ENCODE measurements around the gene ATRIP.

ATRIP gene

DNA sequence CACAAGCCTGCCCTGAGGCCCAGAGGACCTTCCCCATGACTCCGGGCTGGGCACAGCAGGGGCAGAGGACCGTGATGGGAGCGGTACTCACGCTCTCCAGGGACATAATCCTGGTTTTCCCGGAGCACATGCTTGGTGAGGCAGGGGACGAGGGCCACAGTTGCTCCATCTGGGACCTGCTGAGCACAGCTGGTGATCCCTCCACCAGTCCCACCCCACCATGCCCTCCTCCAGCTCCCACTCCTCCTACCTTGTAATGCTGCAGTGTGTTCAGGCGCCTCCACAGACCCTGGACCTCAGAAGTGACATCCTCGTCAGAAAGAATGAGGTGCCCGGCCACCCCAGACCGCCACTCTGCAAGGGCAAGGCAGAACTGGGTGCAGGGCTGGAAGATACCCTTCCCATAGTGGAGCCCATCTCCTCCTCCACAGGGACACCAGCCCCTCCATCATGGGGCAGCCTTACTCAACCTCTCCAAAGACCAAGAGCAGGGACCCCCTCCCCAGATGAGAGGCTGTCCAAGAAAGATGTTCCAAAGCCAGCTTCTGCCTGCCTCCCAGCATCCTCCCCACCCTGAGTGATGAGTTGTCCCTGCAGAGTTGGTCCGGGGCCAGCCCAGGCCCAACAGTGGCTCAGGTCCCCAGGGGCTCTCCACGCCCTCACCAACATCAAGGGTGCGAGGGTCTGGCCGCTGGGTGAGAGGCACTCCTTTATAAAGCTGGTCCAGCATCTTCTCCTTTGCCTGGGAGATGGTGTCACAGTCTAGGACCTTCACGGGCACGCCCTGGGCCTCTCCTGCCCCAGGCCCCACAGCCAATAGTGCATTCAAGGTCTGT is 36.1 kb upstream of the ATRIP start:
- no peak for DNase-seq

DNA sequence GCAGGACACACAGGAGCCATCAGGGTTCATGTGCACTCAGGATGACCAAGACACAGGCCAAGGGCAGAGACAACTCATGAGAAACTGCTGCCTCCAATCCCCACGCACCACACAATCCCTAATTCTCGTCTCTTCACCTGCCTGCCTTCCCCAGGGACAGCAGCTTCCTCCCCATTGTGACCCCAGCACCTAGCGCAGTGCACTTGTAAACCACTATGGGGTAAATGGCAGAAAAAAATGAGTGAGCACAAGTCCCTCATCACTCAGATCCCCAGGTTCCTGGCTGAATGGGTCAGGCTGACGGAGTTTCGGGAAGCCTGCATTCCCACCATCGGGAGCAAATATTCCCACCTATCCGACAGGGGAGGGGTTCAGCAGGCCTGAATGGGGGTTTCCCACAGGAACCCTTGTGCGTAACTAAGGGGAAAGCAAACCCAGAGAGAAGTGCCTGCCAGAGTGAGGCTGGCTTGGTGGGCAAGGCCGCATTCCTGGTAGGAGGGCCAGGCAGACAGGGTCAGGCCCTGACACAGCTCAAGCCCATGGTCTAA is 35.4 kb upstream of the ATRIP start:
- DNase-seq = no peak

DNA sequence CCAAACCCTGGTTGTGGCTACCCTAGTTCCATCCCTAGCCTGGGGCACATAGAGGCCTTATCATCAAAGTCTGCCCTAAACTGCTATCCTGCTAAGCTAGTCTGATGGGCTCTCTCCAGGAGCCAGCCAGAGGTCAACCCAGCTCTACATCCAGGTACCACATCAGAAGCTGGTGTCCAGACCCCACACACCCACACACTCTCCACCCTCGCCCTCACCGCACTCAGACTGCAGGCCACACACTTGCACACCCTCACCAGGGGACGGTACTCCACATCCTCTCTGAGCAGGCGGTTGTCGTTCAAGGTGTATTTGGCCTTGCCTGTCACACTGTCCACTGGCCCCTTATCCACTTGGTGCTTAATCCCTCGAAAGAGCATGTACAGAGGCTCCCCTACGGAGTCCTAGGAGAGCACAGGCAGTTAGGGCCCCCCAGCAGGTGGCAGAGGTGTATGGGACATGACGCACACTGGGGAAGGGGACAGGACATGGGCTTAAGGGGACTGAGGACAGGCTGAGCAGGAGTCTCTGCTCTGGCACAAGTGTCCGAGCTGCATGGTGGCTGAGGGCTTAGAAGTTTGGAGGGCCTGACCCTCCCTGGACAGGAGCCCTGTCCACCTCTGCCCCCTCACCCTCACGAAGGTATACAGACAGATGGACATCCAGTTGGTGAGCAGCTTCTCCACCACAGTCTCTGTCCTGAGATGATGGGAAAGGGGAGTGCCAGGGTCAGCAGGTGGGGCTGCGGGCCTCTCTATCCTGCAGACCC is 34.7 kb upstream of the ATRIP start:
- DNase-seq = no peak

DNA sequence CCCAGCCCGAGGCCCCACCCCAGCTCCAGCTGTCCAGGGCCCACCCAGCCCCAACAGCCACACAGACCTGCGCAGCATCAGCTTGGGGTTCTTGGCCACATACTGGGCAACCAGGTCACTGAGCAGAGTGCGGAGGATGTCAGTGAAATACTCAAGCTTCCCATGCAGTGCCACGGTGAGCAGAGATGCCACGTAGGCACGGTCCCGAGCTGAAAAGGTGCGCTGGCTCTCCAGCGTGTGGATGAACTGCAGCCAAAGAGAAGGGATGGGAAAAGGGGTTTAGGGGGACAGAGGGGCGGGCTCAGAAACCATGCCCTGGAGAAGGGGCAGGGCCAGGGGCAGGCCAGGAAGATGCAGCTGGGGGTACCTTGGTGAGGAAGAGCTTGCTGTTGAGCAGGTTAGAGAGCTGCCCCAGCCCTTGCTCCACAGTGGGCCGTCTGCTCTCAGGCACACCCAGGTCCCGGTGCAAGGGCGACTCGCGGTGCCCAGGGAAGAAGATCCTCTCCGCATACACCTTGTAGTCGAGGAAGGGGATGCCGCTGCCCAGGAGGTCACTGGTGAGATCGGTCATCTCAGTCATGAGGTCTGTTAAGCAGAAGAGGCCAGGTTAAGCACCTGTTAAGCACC is 34.0 kb upstream of the ATRIP start:
- no peak for DNase-seq

DNA sequence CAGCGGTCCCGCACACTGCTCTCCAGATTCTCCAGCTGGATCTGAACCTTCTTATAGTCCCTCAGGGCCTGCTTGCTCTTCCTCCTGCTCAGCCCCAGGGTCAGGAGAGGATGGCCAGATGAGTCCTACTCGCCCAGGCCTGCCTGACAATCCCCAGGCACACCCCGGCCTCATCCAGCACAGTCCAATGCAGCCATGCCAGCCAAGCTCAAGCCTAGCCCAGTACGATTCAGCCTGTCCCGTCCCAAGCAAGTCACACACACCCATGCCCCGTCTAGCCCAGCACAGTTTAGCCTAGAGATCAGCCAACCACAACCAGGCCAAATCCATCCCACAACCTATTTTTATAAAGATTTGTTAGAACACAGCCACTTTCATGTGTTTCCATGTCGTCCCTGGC is 33.5 kb upstream of the ATRIP start:
- DNase-seq = no peak

DNA sequence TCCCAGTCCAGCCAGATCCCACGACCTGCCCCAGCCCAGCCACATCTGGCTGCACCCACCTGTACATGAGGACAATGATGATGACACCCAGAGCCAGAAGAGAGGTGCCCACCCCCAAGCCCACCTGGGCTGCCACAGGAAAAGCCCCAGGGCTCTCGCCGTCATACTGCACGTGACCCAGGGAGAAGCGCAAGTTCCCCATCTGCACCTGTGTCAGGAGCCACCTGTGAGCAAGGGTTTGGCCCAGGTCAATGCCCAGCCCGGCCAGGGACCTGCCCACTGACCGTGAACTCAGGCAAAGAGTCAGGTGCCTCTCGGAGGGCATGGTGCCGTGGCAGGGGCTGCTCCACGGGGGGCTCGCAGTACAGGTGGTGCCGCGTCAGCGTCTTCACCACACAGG is 32.9 kb upstream of the ATRIP start:
- DNase-seq = no peak

DNA sequence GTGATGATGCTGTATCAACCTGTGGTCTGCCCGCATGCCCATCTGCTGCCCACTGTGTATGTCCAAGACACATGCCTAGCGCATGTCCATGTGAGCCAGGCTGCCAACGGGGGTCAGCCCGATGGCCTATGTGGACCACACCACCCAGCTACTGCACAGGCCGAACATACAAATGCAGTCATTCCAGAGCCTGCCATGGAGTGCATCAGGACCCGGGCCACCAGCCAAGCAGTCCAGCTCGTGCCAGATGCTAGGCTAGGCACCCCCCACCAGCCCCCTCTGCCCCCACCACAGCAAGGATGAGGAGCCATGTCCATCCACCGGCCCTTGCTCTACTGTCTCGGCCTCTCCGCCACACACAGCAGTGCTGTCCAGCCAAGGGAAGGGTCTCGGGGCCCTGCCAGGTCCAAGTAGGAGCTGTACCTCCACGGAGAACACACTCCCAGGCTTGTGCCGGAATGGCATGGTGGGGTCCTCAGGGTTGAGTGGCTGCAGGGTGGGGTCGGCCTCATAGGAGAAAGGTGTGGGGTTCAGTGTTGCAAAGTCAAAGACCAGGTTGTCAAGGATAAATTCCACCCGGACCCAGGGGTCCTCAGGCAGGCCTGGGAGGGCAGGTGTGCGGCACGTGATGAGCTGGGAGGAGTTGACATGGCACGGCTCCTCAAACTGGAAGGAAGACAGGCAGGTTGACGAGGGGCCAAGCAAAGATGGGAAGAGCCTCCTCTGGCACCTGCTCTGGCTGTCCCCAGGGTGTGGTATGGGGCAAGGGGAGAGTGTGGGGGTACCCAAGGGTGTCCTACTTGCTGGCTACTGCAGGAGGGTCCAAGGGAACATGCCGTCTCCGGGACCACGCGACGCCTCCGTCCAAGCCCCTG is 31.9 kb upstream of the ATRIP start:
- no peak for DNase-seq

DNA sequence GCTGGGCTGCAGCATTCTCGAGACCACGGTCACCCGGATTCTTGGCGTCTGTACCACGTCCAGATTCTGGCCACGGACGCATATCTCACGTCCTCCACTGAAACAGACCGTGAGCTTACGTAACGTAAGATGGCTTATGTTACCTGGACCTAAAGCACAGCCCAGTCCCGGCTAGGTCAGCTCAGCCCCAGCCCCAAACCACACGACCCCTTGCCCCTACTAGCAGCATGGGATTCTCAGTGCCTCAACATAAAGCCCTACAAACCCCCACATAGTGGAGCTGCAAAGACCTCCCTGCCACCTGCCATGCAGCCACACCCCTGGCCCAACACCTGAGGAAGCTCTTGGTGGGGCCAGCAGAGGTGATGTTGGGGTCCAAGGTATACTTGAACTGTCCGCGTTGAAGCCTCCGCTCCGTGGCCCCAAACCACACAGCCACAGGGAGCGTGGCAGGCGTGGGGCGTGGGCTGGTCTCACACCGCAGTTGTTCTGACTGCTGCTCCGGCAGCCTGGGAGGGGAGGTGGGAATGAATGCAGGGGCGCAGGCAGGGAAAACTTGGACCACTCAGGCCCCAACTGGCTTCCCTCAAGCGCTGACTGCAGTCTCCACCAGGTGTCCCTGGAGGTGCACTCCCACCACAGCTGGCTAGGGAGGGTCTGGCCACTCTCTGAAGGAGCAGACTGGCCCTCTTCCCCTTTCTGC is 31.1 kb upstream of the ATRIP start:
- DNase-seq = no peak

DNA sequence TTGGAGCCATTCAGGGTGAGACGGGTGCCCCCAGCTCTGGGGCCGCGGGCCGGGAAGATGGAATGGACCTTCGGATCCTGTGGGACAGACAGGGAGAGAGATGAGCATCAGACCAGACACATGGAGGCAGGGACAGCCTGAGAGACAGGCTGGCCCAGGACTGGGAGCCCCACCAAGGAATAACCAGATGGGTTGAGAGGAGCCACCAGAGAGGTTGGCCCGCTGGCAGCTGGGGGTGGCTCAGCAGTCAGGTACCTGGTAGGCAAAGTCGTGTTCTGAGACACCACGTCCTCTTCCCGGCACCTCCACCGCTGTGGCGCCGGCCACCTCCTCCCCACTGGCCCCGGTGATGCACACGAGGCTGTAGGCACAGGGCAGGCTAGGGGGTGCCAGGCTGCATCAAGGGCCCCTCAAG is 30.4 kb upstream of the ATRIP start:
- DNase-seq = no peak

DNA sequence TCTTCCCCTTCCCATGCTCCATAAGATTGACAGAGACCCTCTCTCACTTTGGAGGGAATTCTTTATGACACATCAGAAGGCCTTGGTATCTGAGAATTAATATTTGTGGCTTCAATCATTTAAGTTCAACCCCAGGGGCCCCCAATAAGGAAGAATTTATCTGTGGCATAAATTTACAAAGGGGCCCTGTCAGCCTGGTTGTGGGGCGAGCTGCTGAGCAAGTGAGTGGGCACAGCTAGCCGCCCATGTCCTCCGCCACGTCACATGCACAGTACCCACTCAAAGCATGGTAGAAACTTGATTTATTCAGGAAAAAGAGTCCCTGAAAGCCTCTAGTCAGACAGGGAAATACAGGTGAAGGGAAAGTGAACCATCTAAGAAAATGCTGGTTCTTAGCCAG is 30.0 kb upstream of the ATRIP start:
- DNase-seq = no peak

DNA sequence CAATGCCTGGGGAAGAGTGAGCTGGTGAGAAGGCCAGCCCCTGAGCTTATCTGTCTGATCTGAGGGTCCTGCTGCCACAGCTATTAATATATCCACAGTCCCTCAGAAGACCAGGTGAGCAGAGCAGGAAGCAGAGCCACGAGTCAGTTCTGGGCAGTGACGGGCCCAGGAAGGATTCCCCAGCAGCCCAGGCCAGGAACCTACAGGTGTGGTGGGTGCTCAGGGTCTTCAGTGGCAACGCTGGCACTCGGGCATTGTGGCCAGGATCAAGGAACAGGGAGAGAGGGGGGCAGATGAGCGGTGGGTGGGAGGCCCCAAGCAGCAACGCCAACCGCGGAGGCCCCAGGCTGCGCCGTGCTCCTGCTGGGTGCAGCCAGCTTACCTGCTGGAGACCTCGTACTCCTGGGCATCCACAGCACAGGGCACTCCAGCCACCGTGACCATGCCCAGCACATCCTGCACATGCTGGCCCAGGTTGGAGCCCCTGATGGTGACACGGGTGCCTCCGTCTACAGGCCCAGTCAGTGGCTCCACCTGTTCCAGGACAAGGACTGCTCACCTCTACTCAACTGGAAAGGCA is 28.9 kb upstream of the ATRIP start:
- DNase-seq = no peak

DNA sequence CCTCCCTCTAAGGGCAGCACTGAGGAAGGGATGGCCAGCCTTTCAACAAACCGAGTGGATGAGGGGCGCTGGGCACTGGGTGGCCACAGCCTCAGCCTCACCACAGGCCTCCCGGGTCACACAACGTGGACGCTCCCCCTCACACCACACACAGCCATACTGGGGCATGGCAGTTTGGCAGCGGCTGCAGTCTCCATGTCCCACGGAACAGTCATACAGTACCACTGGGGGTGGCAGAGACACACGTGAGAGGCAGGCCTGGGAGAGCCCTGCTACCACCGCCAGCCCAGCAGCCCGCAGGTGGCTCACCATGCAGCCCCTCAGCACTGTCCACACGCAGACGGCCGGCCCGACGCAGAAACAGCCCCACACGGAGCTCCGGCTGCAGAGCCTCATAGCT is 28.4 kb upstream of the ATRIP start:
- DNase-seq = no peak

DNA sequence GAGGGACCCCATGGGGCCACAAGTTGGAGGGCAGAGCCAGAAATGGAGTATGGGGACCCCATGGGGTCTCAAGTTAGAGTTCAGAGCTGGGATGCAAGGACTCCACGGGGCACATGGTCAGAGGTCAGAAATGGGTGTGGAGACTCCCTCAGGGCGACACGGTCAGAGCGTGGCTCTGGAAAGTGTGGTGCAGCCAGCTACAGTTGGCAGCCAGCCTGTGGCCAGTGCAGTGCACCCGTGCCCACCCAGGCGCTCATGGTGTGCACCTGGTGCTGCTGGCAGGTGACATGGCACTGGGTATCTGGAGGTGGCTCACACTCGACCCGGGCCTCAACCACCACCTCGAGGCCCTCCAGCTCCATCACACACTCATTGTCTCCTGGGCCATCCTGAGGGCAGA is 27.9 kb upstream of the ATRIP start:
- DNase-seq = no peak

DNA sequence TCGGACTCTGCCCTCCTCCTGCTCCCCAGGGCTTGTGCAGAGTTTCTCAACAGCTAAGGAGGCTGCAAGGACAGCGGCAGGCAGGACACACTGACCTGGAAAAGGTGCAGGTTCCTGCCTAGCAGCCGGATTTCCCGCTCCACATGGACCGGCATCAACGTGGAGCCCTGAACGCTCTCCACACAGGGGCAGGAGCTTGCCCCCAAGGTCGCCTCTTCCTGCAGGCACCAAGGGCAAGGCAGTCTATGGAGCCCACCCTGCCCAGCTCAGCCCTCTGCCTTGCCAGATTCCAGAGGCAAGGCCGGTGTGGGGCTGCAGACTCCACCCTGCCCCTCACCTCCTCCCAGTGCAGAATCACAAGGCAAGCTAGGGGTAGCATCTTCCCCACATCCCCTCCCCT is 27.4 kb upstream of the ATRIP start:
- no peak for DNase-seq

DNA sequence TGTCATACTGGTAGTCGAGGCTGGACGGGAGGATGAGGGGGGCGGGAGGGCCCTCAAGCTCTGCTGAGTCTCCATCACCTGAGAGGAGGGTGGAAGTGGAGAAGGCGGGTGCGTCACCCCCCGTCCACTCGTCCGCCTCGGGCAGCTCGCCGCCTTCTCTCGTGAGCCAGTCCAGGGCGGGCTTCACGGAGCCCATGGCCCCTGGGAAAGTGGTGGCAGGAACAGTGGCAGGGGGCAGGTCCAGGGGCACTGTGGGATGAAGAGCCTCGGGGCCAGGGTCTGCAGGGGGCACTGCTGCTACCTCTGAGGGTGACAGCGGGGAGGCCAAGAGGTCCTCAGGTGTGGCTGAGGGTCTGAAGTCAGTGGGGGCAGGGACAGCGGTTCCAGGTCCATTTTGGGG is 26.9 kb upstream of the ATRIP start:
- no peak for DNase-seq

DNA sequence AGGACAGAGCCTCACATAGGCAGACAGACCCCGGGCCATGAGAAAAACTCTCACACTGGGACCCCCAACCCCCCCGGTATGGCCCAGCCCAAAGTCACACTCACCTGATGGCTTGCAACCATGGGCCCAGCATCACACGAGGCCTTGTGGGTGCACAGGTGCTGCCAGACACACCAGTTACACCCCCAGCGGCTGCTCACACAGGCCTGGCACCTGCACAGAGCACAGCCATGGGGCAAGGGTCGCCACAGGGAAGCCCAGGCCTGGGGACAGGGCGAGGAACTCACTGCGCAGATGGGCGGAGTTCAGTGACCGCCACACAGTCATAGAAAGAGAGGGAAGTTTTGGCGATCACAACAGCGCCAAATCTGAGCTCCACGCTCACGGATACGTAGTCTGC is 26.0 kb upstream of the ATRIP start:
- DNase-seq = no peak

DNA sequence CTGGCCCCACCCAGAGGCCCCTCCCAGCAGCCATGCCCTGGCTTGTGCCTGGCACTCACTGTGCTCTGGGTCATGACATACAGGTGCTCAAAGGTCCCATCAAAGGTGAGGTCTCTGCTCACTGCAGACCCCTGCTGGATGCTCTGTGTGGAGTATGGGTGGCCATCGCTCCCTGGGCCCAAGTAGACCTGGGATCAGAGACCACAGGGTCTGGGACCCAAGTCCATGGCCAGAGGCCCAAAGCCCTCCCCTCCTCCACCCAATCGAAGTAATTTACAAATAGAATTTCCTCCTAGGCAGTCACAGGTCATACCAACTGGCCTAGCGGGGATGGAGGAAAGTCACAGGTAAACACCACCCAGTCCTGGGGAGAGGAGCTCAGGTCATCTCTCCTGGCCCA is 24.3 kb upstream of the ATRIP start:
- DNase-seq = no peak

DNA sequence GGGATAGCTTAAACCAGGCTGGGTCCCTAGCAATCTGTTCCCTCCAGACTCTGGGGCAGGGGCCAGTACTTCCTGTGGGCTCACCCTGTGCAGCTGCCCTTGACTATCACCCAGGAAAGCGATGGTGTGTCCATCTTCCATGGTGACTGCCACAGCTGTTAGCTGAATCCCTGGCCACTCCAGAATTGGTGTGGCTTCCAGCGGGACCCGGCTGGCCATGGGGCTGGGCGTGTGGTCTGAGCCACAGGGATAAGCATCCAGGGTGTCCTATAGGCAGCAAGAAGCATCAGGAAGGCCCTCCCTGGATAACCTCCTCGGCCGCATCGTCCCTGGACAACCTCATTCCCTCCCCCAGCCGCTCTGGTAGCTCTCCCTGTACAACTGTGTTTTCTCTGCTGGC is 23.9 kb upstream of the ATRIP start:
- no peak for DNase-seq

DNA sequence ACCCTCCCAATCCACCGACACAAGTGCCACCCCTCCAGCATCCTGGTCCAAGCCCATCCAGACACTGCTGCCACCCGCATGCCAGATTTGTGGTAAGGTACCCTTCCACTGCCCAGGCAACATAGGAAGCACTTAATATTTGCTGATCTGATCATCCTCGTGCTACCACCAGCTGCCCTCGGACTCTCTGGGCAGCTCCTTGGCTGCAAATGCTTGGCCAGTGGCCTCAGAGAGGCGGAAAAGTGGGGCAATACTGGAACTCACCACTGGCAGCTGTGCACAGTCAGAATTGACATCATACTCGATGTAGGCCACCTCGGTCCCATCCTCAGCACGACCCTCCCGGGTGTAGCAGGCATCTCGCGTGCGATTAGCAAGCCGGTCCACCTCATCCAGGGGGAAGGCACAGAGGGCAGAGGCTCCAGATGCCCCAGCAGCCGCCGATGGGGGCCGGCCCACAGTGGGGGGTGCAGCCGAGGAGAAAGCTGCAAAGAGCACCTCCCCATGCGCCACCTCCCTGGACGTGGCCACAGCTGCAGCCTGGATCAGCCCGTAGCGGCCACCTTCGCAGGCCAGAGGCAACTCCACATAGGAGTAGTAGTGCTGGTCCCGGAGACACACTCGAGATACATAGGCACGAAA is 23.2 kb upstream of the ATRIP start:
- no peak for DNase-seq

DNA sequence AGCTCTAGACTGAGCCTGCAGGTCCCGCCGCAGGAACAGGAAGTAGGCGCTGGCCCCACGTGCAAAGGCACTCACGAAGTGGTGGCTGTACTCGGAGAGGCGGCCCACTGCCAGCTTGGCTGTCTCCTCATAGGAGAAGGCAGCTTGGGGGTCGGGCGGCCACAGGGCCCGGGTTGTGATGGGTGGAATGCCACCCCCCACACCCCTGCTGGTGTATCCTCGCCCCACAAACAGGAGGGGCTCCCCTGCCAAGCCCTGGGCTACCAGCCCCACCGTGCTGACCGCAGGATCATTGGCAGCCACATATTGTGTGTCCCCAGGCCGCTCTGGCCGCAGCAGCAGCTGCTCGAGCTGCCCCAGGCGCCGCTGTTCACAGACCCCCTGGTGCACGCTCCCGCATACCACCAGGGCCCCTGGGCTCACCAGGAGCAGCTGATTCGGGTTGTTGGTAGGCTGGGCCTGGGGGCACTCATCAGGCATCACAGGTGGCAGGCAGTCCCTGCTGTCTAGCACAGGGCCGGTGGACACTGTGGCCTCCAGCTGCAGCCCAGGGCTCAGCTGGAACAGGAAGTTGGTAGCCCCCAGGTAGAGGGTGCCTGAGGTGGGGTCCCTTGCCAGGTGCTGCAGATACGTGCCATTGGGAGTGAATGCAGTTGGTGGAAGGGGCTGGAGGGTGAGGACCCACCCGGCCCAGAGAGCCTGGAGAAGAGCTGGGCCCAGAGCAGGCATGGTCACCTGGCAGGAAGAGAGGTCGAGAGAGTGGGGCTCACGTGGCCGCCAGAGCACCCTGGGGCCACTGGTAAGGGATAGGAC is 22.4 kb upstream of the ATRIP start:
- DNase-seq = no peak

Data from hematopoietic multipotent progenitor cell treated with erythropoietin and hydrocortisone succinate and interleukin-3 and kit ligand, for 4 days (in vitro differentiated cells).